ENCODE results near the gene FUT8.

Gene FUT8

DNA sequence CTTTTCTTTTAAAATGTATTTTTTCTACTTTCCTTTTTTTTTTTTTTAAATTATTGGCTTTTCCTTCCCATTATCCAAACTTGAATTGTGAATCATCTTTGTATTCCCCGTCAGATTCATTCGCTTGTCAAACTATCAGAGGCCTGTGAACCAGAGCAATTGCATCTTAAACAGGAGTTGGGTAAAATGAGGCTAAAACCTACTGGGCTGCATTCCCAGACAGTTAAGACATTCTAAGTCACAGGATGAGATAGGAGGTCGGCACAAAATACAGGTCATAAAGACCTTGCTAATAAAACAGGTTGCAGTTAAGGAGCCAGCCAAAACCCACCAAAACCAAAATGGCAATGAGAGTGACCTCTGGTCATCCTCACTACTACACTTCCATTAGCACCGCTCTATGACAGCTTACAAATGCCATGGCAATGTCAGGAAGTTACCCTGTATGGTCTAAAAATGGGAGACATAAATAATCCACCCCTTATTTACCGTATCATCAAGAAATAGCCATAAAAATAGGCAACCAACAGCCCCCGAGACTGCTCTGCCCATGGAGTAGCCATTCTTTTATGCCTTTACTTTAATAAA, 19.9 kb downstream of the FUT8 start:
- Histone ChIP-seq H3K9ac (ENCODE audit: low read length) (no peak overlapping the region), H3K27me3 (ENCODE audit: control insufficient read depth, insufficient read depth, low read length) (no peaks in the 10 kb centered on the region), H3K4me3 (ENCODE audit: low read depth, low read length) (no peak overlapping the region), H3K27ac (ENCODE audit: low read depth, low read length) (no peak overlapping the region), H3K4me1 (ENCODE audit: control insufficient read depth, insufficient read depth, low read length) (peaks cover 33% of the 10 kb centered on the region), H3K36me3 (ENCODE audit: control insufficient read depth, insufficient read depth, low read length) (peaks cover 10% of the 10 kb centered on the region; the same call in 1 of the 2 replicates), H3K9me3 (ENCODE audit: control insufficient read depth, insufficient read depth, low read depth, low read length) (peaks cover 13% of the 10 kb centered on the region; the same call in 1 of the 2 replicates)

DNA sequence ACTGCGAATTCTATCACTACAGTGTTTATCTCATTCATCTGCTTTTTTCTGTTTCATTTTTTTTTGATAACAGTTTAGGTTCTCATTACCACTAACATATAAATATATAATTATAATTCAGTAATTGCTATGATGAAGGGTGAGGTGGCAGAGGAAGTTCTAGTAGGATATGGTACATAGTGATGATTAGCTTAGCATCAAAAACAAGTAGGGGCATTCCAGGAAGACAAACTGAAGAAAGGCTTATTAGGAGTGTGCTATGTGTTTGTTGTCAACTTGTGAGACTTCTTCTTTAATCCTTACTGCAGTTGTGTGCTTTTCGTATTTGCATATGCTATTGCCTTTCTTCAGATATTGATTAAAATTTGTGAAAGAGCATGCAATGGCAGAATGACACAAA, 20.6 kb downstream of the FUT8 start:
- Histone ChIP-seq H3K9me3 (ENCODE audit: control insufficient read depth, insufficient read depth, low read depth, low read length) (peaks cover 13% of the 10 kb centered on the region; the same call in 1 of the 2 replicates), H3K27ac (ENCODE audit: low read depth, low read length) (no peak overlapping the region), H3K9ac (ENCODE audit: low read length) (no peak overlapping the region), H3K36me3 (ENCODE audit: control insufficient read depth, insufficient read depth, low read length) (peaks cover 10% of the 10 kb centered on the region; the same call in 1 of the 2 replicates), H3K4me3 (ENCODE audit: low read depth, low read length) (no peak overlapping the region), H3K27me3 (ENCODE audit: control insufficient read depth, insufficient read depth, low read length) (no peaks in the 10 kb centered on the region), H3K4me1 (ENCODE audit: control insufficient read depth, insufficient read depth, low read length) (peaks cover 33% of the 10 kb centered on the region)

DNA sequence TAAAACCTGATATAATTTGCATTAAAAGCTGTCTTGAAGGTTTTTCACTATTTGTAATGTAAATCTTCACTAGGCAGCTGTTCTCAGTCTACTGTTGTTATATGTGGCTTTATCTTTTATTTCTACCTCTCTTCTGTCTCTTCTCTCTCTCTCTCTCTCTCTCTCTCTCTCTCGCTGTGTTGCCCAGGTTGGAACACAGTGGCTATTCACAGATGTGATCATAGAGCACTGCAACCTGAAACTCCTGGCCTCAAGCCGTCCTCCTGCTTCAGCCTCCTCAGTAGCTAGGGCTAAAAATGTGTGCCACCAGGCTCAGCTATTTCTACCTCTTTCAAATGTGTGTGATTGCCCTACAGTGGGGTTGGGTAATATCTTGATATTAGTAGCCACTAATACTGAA, 21.1 kb downstream of the FUT8 start:
- no peaks in the 10 kb centered on the region for H3K27me3 ChIP-seq (ENCODE audit: control insufficient read depth, insufficient read depth, low read length)
- peaks cover 10% of the 10 kb centered on the region; the same call in 1 of the 2 replicates for H3K36me3 ChIP-seq (ENCODE audit: control insufficient read depth, insufficient read depth, low read length)
- H3K27ac ChIP-seq (ENCODE audit: low read depth, low read length): no peak overlapping the region
- peaks cover 13% of the 10 kb centered on the region; the same call in 1 of the 2 replicates for H3K9me3 ChIP-seq (ENCODE audit: control insufficient read depth, insufficient read depth, low read depth, low read length)
- H3K4me1 ChIP-seq (ENCODE audit: control insufficient read depth, insufficient read depth, low read length): peaks cover 33% of the 10 kb centered on the region
- H3K4me3 ChIP-seq (ENCODE audit: low read depth, low read length): no peak overlapping the region
- H3K9ac ChIP-seq (ENCODE audit: low read length): no peak overlapping the region

DNA sequence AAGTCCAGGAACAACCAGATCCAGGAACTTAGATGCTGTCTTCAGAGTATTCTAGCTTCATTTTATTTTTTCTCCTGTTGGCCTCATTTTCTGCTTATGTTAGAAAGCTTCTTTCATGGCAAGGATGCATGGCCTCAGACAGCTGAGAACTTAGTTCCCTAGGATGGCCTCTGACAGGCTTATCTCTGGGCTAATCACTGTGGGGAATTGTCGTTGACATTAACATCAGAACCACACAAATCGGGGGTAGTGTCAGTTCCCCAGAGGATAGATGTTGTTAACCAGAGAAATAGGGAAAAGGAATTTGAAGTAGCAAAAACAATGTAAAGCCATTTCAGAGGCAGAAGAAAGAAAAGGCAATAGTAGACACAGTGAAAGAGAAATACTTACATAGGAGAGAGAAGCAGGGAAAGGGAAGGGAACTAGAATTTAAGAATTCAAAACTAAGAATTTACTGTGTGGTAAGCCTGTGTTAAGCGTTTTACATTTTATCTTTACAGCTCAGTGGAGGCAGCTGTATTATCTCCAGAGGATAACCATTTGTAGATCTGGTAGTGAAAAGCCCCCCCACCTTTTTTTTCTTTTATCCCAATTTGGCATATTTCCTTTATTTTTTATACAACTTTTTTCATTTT, 21.8 kb downstream of the FUT8 start:
- no peak overlapping the region for H3K4me3 ChIP-seq (ENCODE audit: low read depth, low read length)
- no peak overlapping the region for H3K27ac ChIP-seq (ENCODE audit: low read depth, low read length)
- H3K9ac ChIP-seq (ENCODE audit: low read length): no peak overlapping the region
- no peaks in the 10 kb centered on the region for H3K27me3 ChIP-seq (ENCODE audit: control insufficient read depth, insufficient read depth, low read length)
- H3K9me3 ChIP-seq (ENCODE audit: control insufficient read depth, insufficient read depth, low read depth, low read length): peaks cover 13% of the 10 kb centered on the region; the same call in 1 of the 2 replicates
- H3K36me3 ChIP-seq (ENCODE audit: control insufficient read depth, insufficient read depth, low read length): peaks cover 10% of the 10 kb centered on the region; the same call in 1 of the 2 replicates
- H3K4me1 ChIP-seq (ENCODE audit: control insufficient read depth, insufficient read depth, low read length): peaks cover 33% of the 10 kb centered on the region

DNA sequence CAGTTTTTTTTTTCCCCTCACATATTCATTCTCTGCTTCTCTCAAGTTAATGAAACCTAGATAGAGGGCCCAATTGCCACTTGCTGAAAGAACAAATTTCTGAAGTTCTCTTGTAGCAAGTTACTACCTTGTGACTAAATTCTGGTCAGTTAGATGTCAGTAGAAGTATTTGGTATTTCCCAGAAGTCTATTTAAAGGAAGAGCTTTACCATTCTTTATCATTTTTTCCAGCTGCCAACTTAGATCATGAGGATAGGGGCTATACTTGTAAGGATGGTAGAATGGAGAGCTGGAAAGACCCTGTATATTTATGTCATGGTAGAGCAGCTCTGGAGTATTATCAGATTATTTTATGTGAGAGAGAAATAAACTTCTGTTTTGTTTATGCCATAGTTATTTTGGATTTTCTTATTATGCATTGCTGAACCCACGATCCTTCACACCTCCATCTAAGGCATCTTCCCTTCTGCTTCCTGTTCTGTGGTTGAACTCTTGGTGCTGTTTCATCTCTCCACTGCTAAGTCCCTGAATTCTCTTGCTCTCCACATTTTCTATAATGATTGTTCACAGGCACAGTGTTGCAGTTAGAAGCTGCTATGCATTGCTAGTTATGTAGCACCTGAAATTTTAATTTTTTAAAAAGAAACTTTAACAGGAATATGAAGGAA, 25.9 kb downstream of the FUT8 start:
- Histone ChIP-seq H3K27ac (ENCODE audit: low read depth, low read length) (no peak overlapping the region), H3K9me3 (ENCODE audit: control insufficient read depth, insufficient read depth, low read depth, low read length) (peaks cover 13% of the 10 kb centered on the region; the same call in 1 of the 2 replicates), H3K27me3 (ENCODE audit: control insufficient read depth, insufficient read depth, low read length) (no peaks in the 10 kb centered on the region), H3K4me1 (ENCODE audit: control insufficient read depth, insufficient read depth, low read length) (peaks cover 15% of the 10 kb centered on the region), H3K9ac (ENCODE audit: low read length) (no peak overlapping the region), H3K4me3 (ENCODE audit: low read depth, low read length) (no peak overlapping the region), H3K36me3 (ENCODE audit: control insufficient read depth, insufficient read depth, low read length) (peaks cover 10% of the 10 kb centered on the region; the same call in 1 of the 2 replicates)

DNA sequence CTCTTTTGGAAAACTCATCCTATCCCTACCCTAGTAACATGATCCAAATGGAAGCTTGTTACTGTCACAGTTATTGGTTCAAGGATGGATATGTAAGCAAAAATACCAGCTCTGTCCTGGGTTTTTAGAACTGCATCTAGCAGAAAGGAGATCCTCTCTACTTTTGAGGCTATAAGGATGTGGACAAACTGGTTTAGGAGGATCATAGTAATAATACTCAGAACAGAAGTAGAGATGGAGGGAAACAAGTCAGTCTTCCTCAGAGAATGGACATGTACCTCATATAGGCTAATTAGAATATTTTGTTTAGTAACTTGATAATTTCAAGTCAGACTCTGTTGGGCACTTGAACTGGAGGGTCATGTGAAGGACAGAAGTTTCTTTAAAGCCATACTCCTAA, 26.6 kb downstream of the FUT8 start:
- peaks cover 13% of the 10 kb centered on the region; the same call in 1 of the 2 replicates for H3K9me3 ChIP-seq (ENCODE audit: control insufficient read depth, insufficient read depth, low read depth, low read length)
- no peak overlapping the region for H3K4me3 ChIP-seq (ENCODE audit: low read depth, low read length)
- no peak overlapping the region for H3K27ac ChIP-seq (ENCODE audit: low read depth, low read length)

DNA sequence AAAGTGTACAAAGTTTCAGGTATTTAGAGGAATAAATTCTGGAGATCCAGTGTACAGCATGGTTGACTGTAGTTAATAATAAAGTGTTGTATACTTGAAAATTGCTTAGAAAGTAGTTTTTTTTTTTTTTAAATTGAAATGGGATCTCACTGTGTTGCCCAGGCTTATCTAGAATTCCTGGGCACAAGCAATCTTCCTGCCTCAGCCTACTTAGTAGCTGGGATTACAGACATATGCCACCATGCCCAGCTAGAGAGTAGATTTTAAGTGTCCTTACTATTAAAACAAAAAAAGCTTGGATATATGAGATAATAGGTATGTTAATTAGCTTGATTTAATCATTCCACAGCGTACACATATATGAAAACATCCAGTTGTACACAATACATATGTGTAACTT, 27.7 kb downstream of the FUT8 start:
- peaks cover 6% of the 10 kb centered on the region; the same call in 1 of the 2 replicates for H3K4me1 ChIP-seq (ENCODE audit: control insufficient read depth, insufficient read depth, low read length)

More for the DNA sequence above, 26.6 kb downstream of the FUT8 start:
- no peaks in the 10 kb centered on the region for H3K27me3 ChIP-seq (ENCODE audit: control insufficient read depth, insufficient read depth, low read length)
- no peak overlapping the region for H3K9ac ChIP-seq (ENCODE audit: low read length)
- H3K36me3 ChIP-seq (ENCODE audit: control insufficient read depth, insufficient read depth, low read length): peaks cover 10% of the 10 kb centered on the region; the same call in 1 of the 2 replicates
- H3K4me1 ChIP-seq (ENCODE audit: control insufficient read depth, insufficient read depth, low read length): peaks cover 9% of the 10 kb centered on the region

DNA sequence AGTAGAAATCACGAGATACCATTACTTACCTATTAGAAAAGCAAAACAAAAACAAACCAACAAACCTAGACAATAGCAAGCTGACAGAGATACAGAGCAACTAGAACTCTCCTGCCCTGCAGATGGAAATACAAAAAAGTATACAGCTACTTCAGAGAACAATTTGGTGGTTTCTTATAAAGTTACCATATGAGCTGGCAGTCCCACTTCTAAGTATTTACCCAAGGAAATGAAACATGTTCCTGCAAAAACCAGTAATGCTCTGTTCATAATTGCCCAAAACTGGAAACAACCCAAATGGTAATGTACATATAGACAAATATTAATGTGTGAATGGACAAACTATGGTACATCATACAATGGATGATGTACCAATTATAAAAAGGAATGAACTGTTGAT, 31.7 kb downstream of the FUT8 start:
- Histone ChIP-seq H3K4me1 (ENCODE audit: control insufficient read depth, insufficient read depth, low read length) (no peaks in the 10 kb centered on the region), H3K9ac (ENCODE audit: low read length) (no peak overlapping the region), H3K27ac (ENCODE audit: low read depth, low read length) (no peak overlapping the region), H3K4me3 (ENCODE audit: low read depth, low read length) (no peak overlapping the region), H3K9me3 (ENCODE audit: control insufficient read depth, insufficient read depth, low read depth, low read length) (peaks cover 7% of the 10 kb centered on the region; the same call in 1 of the 2 replicates), H3K36me3 (ENCODE audit: control insufficient read depth, insufficient read depth, low read length) (no peaks in the 10 kb centered on the region), H3K27me3 (ENCODE audit: control insufficient read depth, insufficient read depth, low read length) (no peaks in the 10 kb centered on the region)

More for the DNA sequence above, 27.7 kb downstream of the FUT8 start:
- Histone ChIP-seq H3K27me3 (ENCODE audit: control insufficient read depth, insufficient read depth, low read length) (no peaks in the 10 kb centered on the region), H3K9ac (ENCODE audit: low read length) (no peak overlapping the region), H3K27ac (ENCODE audit: low read depth, low read length) (no peak overlapping the region), H3K9me3 (ENCODE audit: control insufficient read depth, insufficient read depth, low read depth, low read length) (peaks cover 15% of the 10 kb centered on the region; the same call in 1 of the 2 replicates), H3K36me3 (ENCODE audit: control insufficient read depth, insufficient read depth, low read length) (peaks cover 8% of the 10 kb centered on the region; the same call in 1 of the 2 replicates), H3K4me3 (ENCODE audit: low read depth, low read length) (no peak overlapping the region)

DNA sequence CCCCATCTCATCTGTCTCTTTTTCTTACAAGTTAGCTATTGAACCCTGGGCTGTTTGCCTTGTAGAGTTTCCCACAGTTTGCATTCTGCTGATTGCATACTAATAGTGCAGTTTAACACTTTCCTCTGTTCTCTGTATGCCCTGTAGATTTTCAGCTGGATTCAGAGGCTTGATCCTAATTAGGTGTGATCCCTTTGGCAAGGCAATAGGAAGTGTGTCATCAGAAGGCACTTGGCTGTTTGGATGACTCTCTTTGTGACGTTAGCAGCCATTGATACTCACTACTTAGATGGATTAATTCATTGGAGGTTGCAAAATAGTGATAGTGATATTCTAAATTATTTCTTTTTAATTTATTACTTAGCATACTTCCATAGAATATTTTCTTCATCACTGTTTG, 33.6 kb downstream of the FUT8 start:
- Histone ChIP-seq H3K9me3 (ENCODE audit: control insufficient read depth, insufficient read depth, low read depth, low read length) (peaks cover 7% of the 10 kb centered on the region; the same call in 1 of the 2 replicates), H3K4me3 (ENCODE audit: low read depth, low read length) (no peak overlapping the region), H3K27me3 (ENCODE audit: control insufficient read depth, insufficient read depth, low read length) (no peaks in the 10 kb centered on the region), H3K4me1 (ENCODE audit: control insufficient read depth, insufficient read depth, low read length) (no peaks in the 10 kb centered on the region), H3K27ac (ENCODE audit: low read depth, low read length) (no peak overlapping the region), H3K9ac (ENCODE audit: low read length) (no peak overlapping the region), H3K36me3 (ENCODE audit: control insufficient read depth, insufficient read depth, low read length) (no peaks in the 10 kb centered on the region)

DNA sequence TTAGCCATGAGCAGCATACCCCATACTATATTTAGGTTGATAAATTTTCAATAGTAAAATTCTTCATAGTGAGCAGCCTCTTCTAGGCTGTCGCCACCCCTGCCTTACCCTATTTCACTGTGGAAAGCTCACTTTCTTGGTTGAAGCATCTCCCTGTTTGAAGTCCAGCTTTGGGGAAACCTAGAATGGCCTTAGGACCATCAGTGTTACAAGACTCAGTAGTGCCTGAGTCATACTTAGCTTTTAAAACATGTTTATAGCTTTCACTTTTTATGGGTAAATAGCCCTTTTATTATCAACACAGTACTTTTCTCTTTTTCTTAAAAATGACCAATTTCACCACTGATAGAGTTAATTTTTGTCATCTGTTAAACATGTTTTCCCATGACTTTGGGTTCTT, 37.1 kb downstream of the FUT8 start:
- Histone ChIP-seq H3K4me3 (ENCODE audit: low read depth, low read length) (no peak overlapping the region), H3K36me3 (ENCODE audit: control insufficient read depth, insufficient read depth, low read length) (no peaks in the 10 kb centered on the region), H3K27ac (ENCODE audit: low read depth, low read length) (no peak overlapping the region), H3K9ac (ENCODE audit: low read length) (no peak overlapping the region), H3K4me1 (ENCODE audit: control insufficient read depth, insufficient read depth, low read length) (no peaks in the 10 kb centered on the region), H3K9me3 (ENCODE audit: control insufficient read depth, insufficient read depth, low read depth, low read length) (peaks cover 5% of the 10 kb centered on the region; the same call in 1 of the 2 replicates), H3K27me3 (ENCODE audit: control insufficient read depth, insufficient read depth, low read length) (no peaks in the 10 kb centered on the region)

Measured in HUES6 (cell line).